HL-60 (cell line): ENCODE data around the gene RBM26.

ENCODE experiments used
- GABPA ChIP-seq: IDR thresholded peaks from 2 replicates; pipeline ENCODE4 v1.6.1; 2012; ENCODE audit warnings: low read depth
- POLR2AphosphoS5 ChIP-seq: IDR thresholded peaks from 2 replicates; pipeline ENCODE4 v1.6.1; 2012; ENCODE audit warnings: low read depth
- SPI1 ChIP-seq: IDR thresholded peaks from 2 replicates; pipeline ENCODE4 v1.6.1; 2012; ENCODE audit warnings: low read depth, mild to moderate bottlenecking, borderline replicate concordance
- TF ChIP-seq, protein P1 (sequence below): IDR thresholded peaks from one replicate; pipeline ENCODE4 v1.5.1; 2011; ENCODE audit warnings: low read length, control low read depth, inconsistent platforms; ENCODE audit not compliant: insufficient read depth
- TF ChIP-seq, protein P2 (sequence below): IDR thresholded peaks from 2 replicates; pipeline ENCODE4 v1.6.1; 2012; ENCODE audit warnings: low read depth; ENCODE audit not compliant: insufficient replicate concordance

DNA sequence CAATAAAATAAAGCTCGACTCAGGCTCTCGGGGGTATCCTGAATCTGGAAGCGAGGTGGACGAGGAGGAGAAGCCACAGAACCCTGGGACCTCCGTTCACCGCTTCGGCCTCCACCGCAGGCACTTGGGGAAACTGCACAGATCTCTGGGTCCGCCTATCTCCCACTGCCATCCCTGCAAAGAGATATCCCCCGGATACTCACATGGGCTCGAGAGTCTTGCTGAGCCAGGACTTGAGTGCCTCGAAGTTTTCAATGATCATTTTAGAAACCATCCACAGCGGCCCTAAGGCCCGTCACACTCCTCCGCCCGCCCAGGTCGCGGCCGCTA is 589 bp downstream of the RBM26 start:
- TF ChIP-seq, protein P1, sequence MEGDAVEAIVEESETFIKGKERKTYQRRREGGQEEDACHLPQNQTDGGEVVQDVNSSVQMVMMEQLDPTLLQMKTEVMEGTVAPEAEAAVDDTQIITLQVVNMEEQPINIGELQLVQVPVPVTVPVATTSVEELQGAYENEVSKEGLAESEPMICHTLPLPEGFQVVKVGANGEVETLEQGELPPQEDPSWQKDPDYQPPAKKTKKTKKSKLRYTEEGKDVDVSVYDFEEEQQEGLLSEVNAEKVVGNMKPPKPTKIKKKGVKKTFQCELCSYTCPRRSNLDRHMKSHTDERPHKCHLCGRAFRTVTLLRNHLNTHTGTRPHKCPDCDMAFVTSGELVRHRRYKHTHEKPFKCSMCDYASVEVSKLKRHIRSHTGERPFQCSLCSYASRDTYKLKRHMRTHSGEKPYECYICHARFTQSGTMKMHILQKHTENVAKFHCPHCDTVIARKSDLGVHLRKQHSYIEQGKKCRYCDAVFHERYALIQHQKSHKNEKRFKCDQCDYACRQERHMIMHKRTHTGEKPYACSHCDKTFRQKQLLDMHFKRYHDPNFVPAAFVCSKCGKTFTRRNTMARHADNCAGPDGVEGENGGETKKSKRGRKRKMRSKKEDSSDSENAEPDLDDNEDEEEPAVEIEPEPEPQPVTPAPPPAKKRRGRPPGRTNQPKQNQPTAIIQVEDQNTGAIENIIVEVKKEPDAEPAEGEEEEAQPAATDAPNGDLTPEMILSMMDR = no peak
- TF ChIP-seq POLR2AphosphoS5 = 0 out of 2 replicates have a peak, but pooled peaks have one; percentile 9
- TF ChIP-seq, protein P2, sequence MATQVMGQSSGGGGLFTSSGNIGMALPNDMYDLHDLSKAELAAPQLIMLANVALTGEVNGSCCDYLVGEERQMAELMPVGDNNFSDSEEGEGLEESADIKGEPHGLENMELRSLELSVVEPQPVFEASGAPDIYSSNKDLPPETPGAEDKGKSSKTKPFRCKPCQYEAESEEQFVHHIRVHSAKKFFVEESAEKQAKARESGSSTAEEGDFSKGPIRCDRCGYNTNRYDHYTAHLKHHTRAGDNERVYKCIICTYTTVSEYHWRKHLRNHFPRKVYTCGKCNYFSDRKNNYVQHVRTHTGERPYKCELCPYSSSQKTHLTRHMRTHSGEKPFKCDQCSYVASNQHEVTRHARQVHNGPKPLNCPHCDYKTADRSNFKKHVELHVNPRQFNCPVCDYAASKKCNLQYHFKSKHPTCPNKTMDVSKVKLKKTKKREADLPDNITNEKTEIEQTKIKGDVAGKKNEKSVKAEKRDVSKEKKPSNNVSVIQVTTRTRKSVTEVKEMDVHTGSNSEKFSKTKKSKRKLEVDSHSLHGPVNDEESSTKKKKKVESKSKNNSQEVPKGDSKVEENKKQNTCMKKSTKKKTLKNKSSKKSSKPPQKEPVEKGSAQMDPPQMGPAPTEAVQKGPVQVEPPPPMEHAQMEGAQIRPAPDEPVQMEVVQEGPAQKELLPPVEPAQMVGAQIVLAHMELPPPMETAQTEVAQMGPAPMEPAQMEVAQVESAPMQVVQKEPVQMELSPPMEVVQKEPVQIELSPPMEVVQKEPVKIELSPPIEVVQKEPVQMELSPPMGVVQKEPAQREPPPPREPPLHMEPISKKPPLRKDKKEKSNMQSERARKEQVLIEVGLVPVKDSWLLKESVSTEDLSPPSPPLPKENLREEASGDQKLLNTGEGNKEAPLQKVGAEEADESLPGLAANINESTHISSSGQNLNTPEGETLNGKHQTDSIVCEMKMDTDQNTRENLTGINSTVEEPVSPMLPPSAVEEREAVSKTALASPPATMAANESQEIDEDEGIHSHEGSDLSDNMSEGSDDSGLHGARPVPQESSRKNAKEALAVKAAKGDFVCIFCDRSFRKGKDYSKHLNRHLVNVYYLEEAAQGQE = no peak
- TF ChIP-seq SPI1 = no peak
- no peak for TF ChIP-seq GABPA
